Bronchial epithelial cell (primary cell): ENCODE data around the gene ITSN2. TPM values are rescaled to one million over a fixed set of nuclear protein-coding genes. Genes with fewer than 3 reads are reported as not detected.
"Not testable (repeated sequence)": the region's sequence is repeated elsewhere in the genome, so short reads cannot be mapped to it uniquely, and the experiment has no call there.

Experiments
- DNase-seq: peaks from one replicate; pipeline ENCODE4 v3.0.0-alpha.2; 2010; ENCODE audit warnings: low read depth
- FAIRE-seq: peaks from 2 replicates; lab custom pipeline; 2011; peaks lifted over from hg19 to GRCh38; lab: Jason Lieb, UNC
- H3K27me3 ChIP-seq: 2 replicates; pipeline ENCODE4 v1.5.1; 2011; ENCODE audit warnings: low read length; ENCODE audit not compliant: control insufficient read depth, insufficient read depth
- H3K36me3 ChIP-seq: 2 replicates; pipeline ENCODE4 v1.5.1; 2011; ENCODE audit warnings: low read length; ENCODE audit not compliant: control insufficient read depth, insufficient read depth
- H3K4me3 ChIP-seq: 2 replicates; pipeline ENCODE4 v1.5.1; 2011; ENCODE audit warnings: mild to moderate bottlenecking, low read depth, low read length, control low read depth
- total RNA-seq: library from RNA; depleted of rRNA; stranded (reverse); fragments of >200 nt; gene quantifications from 2 replicates; pipeline ENCODE4 v1.2.1, GENCODE V29; 2014
- TF ChIP-seq, protein P1 (sequence below): IDR thresholded peaks from 2 replicates; pipeline ENCODE4 v1.5.1; 2011; ENCODE audit warnings: mild to moderate bottlenecking, moderate library complexity, low read length, control low read depth, inconsistent platforms; ENCODE audit not compliant: insufficient read depth, severe bottlenecking

ITSN2 gene
- total RNA-seq, 1 donor from 2014 or later, result 26.3 TPM

DNA sequence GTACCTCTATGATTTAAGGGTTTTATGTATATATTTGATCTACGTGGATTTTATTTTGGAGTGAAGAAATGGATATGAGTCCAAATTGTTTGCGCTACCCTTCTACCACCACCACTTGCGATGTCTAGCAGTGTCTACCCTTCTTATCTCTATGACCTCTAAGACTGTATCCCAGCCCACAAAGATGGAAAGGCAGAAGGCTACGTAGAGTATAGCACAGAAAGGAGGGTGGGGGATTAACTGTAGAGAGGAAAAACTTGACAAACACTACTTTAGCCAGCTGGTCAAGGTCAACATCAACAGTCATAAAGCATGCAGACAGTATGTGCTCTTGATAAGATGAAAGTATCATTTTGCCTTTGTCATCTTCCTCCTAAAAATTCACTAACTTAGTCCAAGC lies 14.4 kb downstream of the ITSN2 start:
- FAIRE-seq (no peak), DNase-seq (no peak)
- Histone ChIP-seq H3K4me3 (no peak overlapping the region), H3K27me3 (no peaks in the 10 kb centered on the region), H3K36me3 (no peaks in the 10 kb centered on the region)
- TF ChIP-seq, protein P1, sequence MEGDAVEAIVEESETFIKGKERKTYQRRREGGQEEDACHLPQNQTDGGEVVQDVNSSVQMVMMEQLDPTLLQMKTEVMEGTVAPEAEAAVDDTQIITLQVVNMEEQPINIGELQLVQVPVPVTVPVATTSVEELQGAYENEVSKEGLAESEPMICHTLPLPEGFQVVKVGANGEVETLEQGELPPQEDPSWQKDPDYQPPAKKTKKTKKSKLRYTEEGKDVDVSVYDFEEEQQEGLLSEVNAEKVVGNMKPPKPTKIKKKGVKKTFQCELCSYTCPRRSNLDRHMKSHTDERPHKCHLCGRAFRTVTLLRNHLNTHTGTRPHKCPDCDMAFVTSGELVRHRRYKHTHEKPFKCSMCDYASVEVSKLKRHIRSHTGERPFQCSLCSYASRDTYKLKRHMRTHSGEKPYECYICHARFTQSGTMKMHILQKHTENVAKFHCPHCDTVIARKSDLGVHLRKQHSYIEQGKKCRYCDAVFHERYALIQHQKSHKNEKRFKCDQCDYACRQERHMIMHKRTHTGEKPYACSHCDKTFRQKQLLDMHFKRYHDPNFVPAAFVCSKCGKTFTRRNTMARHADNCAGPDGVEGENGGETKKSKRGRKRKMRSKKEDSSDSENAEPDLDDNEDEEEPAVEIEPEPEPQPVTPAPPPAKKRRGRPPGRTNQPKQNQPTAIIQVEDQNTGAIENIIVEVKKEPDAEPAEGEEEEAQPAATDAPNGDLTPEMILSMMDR, result no peak

DNA sequence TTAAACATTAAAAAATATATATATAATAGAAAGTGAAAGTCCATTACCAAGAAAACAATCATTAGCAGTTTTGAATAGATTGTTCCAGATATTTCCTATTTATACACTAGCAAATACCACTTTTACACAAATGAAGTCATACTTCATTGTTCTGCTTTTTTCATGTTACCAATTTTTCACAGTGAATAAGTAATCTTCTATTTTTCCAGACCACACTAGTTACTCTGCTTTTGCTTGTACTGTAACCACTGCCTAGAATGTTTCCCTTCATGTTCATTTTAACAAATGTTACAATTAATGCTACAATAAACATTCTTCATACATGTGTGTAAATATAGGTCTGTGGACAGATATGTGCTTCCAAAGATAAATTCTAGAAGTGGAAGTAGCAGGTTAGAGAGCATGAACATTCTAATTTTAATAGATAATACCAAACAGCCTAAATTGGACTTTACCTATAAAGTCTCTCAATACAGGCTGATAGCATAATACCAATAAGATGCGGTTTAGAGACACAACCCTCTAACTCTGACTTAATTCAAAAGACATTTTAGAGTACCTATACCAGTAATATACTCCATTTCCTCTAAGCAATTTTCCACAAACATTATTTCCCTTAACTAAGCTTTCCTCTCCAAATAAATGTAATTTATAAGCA lies 17.0 kb downstream of the ITSN2 start:
- H3K4me3 ChIP-seq, result no peak overlapping the region
- no peak for DNase-seq
- no peak for FAIRE-seq
- no peaks in the 10 kb centered on the region for H3K27me3 ChIP-seq
- H3K36me3 ChIP-seq, result no peaks in the 10 kb centered on the region
- TF ChIP-seq, protein P1, result no peak

DNA sequence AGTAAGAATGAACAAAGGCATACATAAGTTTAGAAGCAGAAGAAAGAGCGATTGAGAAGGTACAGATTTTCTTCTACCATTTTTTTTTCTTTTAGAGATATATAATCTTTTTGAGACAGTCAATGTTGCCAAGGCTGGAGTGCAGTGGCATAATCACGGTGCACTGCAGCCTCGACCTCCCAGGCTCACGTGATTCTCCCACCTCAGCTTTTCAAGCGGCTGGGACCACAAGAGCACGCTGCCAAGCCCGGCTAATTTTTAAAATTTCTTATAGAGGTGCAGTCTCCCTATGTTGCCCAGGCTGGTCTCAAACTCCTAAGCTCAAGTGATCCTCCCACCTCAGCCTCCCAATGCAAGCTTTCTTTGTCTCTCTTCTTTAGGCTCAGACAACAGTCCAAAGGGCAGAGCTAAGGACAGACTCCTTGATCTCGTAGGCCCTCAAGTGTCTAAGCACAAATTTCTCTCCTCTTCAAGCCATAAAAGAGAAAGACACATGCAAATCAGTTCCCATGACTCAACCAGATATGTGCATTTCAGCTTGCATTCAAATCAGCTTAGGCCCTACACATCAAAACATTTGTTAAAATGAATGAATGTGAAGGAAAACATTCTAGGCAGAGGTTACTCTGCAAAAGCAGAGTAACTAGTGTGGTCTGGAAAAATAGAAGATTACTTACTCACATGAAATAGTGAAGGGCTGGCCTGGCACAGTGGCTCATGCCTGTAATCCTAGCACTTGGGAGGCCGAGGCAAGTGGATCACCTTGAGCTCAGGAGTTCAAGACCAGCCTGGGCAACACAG lies 18.0 kb downstream of the ITSN2 start:
- FAIRE-seq (no peak), DNase-seq (no peak)
- Histone ChIP-seq H3K4me3 (no peak overlapping the region), H3K27me3 (no peaks in the 10 kb centered on the region), H3K36me3 (no peaks in the 10 kb centered on the region)
- TF ChIP-seq, protein P1, result no peak

DNA sequence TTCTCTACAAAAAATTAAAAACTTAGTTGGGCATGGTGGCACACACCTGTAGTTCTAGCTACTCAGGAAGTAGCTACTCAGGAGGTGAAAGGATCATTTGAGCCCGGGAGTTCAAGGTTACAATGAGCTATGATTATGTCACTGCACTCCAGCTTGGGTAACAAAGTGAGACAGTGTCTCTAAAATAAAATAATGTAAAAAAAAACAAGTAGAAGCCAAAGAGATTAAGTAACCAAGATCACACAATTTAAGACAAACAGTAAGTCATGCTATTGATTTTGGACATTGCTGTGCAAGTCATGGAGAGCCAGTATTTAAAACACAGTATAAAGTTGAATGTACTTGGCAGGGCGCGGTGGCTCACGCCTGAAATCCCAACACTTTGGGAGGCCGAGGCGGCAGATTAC lies 20.5 kb downstream of the ITSN2 start:
- H3K27me3 ChIP-seq, result no peaks in the 10 kb centered on the region
- no peaks in the 10 kb centered on the region for H3K36me3 ChIP-seq
- FAIRE-seq, result no peak
- DNase-seq, result no peak
- TF ChIP-seq, protein P1, result no peak
- H3K4me3 ChIP-seq, result no peak overlapping the region

DNA sequence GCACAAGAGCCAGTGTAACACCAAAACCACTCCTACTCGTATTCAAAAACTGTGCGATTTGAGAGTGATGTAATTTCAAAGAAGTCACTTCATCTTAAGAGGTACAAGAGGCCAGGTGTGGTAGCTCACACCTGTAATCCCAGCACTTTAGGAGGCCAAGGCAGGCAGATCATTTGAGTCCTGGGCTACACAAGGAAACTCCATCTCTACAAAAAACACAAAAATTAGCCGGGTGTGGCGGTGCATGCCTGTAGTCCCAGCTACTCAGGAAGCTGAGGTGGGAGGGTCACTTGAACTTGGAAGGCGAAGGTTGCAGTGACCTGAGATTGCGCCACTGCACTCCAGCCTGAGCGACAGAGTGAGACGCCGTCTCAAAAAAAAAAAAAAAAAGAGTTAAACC lies 21.2 kb downstream of the ITSN2 start:
- not testable (repeated sequence) for H3K36me3 ChIP-seq, H3K27me3 ChIP-seq, H3K4me3 ChIP-seq, FAIRE-seq, DNase-seq

DNA sequence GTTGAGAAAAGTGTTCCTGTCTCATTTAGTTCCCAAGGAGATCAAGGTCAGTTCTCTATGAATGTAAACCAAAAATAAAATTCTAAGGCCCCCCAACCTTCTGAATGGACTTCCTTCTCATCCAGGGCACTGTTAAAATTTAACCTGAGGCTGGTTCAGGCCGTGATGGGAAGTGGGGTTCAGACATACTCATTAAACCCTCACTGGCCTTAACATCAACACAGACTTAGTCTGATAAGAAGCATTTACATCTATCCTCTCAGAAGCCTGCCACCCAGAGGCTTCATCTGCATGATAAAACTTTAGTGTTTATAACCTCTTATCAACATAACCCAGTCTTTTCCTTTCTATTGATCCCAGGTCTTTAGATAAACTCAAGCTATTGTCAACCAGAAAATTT lies 22.4 kb downstream of the ITSN2 start:
- H3K27me3 ChIP-seq, result no peaks in the 10 kb centered on the region
- H3K4me3 ChIP-seq, result no peak overlapping the region
- no peaks in the 10 kb centered on the region for H3K36me3 ChIP-seq
- FAIRE-seq (no peak), DNase-seq (no peak)
- TF ChIP-seq, protein P1, result no peak
